Activated B cell treated with CpG ODN at 0.5 μM for 24 hours (primary cell): ENCODE measurements around the gene COL23A1. TPM values are rescaled to one million over a fixed set of nuclear protein-coding genes. Genes with fewer than 3 reads are reported as not detected.

Experiments used
- ATAC-seq: fragments of 200-7000 bp; cut with Tn5 transposase; one replicate; pipeline ENCODE4 v1.10.0; 2021; ENCODE audit warnings: low read depth, mild to moderate bottlenecking, moderate library complexity
- CTCF ChIA-PET: fragments of 350-600 bp; sonication (Branson Sonifier 250); formaldehyde crosslinking; loops from one replicate; lab custom pipeline; 2021; ENCODE audit warnings: antibody characterized with exemption; lab: Charles Lee
- POLR2A ChIA-PET: fragments of 350-600 bp; sonication (Branson Sonifier 250); formaldehyde crosslinking; loops from one replicate; lab custom pipeline; 2021; ENCODE audit warnings: antibody characterized with exemption; lab: Charles Lee
- DNase-seq: peaks from one replicate; pipeline ENCODE4 v3.0.0; 2022
- H3K27ac Mint-ChIP-seq: one replicate; pipeline ENCODE4 v1.8.0; 2020; ENCODE audit warnings: mixed read lengths
- H3K27me3 Mint-ChIP-seq: one replicate; pipeline ENCODE4 v1.8.0; 2021; ENCODE audit warnings: mixed read lengths
- H3K36me3 Mint-ChIP-seq: one replicate; pipeline ENCODE4 v1.8.0; 2021; ENCODE audit warnings: low read depth, mixed read lengths
- H3K4me1 Mint-ChIP-seq: one replicate; pipeline ENCODE4 v1.8.0; 2021; ENCODE audit warnings: mixed read lengths
- H3K4me3 Mint-ChIP-seq: one replicate; pipeline ENCODE4 v1.8.0; 2020; ENCODE audit warnings: mild to moderate bottlenecking, mixed read lengths
- H3K9me3 Mint-ChIP-seq: one replicate; pipeline ENCODE4 v1.8.0; 2020; ENCODE audit warnings: mixed read lengths
- CTCF ChIP-seq: fragments of 200-600 bp; IDR thresholded peaks from one replicate; pipeline ENCODE4 v1.8.0; 2022; ENCODE audit warnings: antibody characterized with exemption, mild to moderate bottlenecking
- intact Hi-C: fragments of 100-400 bp; cut with micrococcal nuclease; formaldehyde crosslinking; loops from one replicate; pipeline ENCODE4 v1.15.1; 2024
- total RNA-seq: library from RNA; stranded (reverse); gene quantifications from 2 replicates; pipeline ENCODE4 v1.2.3, GENCODE V29; 2022

Gene COL23A1
- total RNA-seq, 1 donor from 2014 or later, result not detected

GRCh38 chr5:178334861-178335260 lies 255.3 kb downstream of the COL23A1 start:
- intact Hi-C loops, result no loop called here
- DNase-seq (no peak), ATAC-seq (no peak)
- Mint-ChIP-seq H3K4me1 (peaks cover 1% of the 10 kb centered on the region), H3K27me3 (peaks cover 3% of the 10 kb centered on the region), H3K36me3 (no peaks in the 10 kb centered on the region), H3K9me3 (no peaks in the 10 kb centered on the region), H3K4me3 (no peak overlapping the region), H3K27ac (no peak overlapping the region)
- ChIA-PET POLR2A (no interaction called here), CTCF (no interaction called here)
- no peak for TF ChIP-seq CTCF

DNA sequence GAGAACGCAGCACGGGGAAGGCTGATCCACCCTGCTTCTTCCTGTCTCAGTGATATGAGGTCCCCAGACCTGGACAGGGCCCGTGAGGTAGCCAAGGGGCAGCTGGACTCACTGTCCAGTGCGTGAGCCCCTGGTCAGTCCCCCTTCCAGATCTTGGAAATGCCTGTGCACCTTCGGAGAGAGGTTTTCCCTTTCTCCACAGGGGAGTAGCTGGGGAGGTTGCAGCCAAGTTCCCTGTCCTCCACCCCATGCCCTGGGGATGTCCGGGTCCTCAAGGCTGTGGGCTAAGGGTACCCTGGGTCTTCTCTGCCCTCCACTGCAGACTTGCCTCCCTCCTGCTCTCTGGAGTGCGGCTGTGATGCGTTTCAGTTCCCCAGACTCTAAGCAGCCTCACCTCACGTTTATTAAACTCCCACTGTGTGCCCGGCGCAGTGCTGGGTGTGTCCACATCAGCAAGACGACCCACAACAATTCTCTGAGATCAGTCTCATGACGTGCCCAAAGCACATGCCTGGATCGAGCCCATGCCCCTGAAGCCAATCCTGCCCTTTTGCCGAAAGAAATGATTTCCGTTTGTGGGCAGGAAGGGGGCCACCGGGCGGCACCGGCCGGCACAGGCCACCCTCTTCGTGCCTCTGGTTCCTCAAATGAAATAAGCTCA lies 256.2 kb downstream of the COL23A1 start:
- no peak for ATAC-seq
- H3K36me3 Mint-ChIP-seq, result no peaks in the 10 kb centered on the region
- H3K4me1 Mint-ChIP-seq, result peaks cover 1% of the 10 kb centered on the region
- TF ChIP-seq CTCF, result no peak
- no peak for DNase-seq
- no peak overlapping the region for H3K27ac Mint-ChIP-seq
- H3K4me3 Mint-ChIP-seq, result no peak overlapping the region
- H3K9me3 Mint-ChIP-seq, result no peaks in the 10 kb centered on the region
- peaks cover 2% of the 10 kb centered on the region for H3K27me3 Mint-ChIP-seq
- CTCF ChIA-PET, result no interaction called here
- POLR2A ChIA-PET, result no interaction called here
- intact Hi-C loops, result no loop called here

DNA sequence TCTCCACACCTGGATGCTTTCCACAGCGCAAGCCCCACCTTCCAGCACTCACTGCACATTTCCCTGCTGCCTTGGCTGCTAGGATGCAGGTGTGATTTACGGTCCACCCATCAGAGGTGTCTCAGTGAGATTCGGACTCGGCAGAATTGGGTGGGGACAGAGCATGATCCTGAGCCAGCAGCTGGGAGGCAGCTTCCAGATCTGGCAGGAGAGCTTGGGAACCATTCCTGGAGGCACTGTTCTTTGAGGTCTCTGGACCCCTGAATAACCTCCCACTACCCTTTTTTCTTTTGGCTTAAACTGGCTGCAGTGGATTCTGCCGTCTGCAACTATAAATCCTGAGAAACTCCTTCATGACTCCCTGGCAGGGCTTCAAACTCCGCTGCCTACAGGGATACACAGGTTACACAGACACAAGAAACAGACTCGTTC lies 258.0 kb downstream of the COL23A1 start:
- no peak overlapping the region for H3K4me3 Mint-ChIP-seq
- ChIA-PET CTCF (no interaction called here), POLR2A (no interaction called here)
- no peak overlapping the region for H3K27ac Mint-ChIP-seq
- ATAC-seq (no peak), DNase-seq (no peak)
- intact Hi-C loops, result no loop called here
- TF ChIP-seq CTCF, result no peak
- peaks cover 2% of the 10 kb centered on the region for H3K27me3 Mint-ChIP-seq
- peaks cover 1% of the 10 kb centered on the region for H3K4me1 Mint-ChIP-seq
- H3K36me3 Mint-ChIP-seq, result no peaks in the 10 kb centered on the region
- H3K9me3 Mint-ChIP-seq, result no peaks in the 10 kb centered on the region

- ATAC-seq (no peak), DNase-seq (no peak)
- Mint-ChIP-seq H3K27ac (no peak overlapping the region), H3K9me3 (no peaks in the 10 kb centered on the region), H3K4me1 (peaks cover 1% of the 10 kb centered on the region), H3K4me3 (no peak overlapping the region), H3K36me3 (no peaks in the 10 kb centered on the region), H3K27me3 (peaks cover 2% of the 10 kb centered on the region)
- ChIA-PET POLR2A (interaction anchor here (0.7 kb wide), 1 partner anchor 8 kb away, joined by 3 read pairs; no protein-coding TSS in a partner anchor), CTCF (no interaction called here)
- TF ChIP-seq CTCF, result no peak
- intact Hi-C loops, result no loop called here
Measured at GRCh38 chr5:178331491-178331996, 258.6 kb downstream of the COL23A1 start.

DNA sequence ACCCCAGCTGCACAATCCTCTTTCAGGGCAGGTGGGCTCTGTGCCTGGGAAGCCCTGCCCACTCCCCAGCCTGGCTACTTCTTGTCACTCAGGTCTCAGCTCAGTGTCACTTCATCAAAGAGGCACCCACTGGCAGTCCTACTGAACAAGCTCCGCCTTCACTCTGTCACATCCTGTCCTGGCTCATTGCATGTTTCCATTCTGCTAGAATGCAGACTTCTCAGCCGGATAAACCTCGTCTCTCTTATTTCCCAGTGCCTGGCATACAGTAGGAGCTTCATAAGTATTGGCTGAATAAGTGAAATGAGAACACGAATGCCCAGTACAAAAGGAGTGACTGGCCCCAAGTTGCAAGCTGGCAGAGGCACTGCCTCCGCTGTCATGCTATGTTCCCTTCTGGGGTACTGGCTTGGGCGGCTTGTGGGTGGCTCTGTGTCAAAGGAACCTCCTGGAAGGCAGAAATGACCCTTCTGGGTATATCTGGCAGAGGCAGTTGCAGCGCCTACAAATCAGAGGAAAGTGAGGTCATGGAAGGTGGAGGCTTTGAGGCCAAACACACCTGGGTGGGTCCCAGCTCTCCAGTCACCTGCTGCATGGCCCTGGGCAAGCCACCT lies 259.3 kb downstream of the COL23A1 start:
- Mint-ChIP-seq H3K27ac (no peak overlapping the region), H3K27me3 (peaks cover 2% of the 10 kb centered on the region), H3K4me3 (no peak overlapping the region), H3K36me3 (no peaks in the 10 kb centered on the region), H3K4me1 (peaks cover 1% of the 10 kb centered on the region), H3K9me3 (no peaks in the 10 kb centered on the region)
- DNase-seq (no peak), ATAC-seq (no peak)
- TF ChIP-seq CTCF, result no peak
- intact Hi-C loops, result no loop called here
- ChIA-PET CTCF (no interaction called here), POLR2A (interaction anchor here (0.7 kb wide), 1 partner anchor 9 kb away, joined by 3 read pairs; no protein-coding TSS in a partner anchor)
